GM19468 (cell line): ENCODE data around the gene WNK1.
"Not testable (repeated sequence)": the region's sequence is repeated elsewhere in the genome, so short reads cannot be mapped to it uniquely, and the experiment has no call there.

Experiments
- ATAC-seq: cut with Tn5 transposase; IDR thresholded peaks from one replicate; pipeline ENCODE4 v1.9.1; 2021; ENCODE audit warnings: mild to moderate bottlenecking, moderate library complexity, moderate number of reproducible peaks; ENCODE audit not compliant: unreplicated experiment; ENCODE audit errors: extremely low read depth

Gene WNK1

DNA sequence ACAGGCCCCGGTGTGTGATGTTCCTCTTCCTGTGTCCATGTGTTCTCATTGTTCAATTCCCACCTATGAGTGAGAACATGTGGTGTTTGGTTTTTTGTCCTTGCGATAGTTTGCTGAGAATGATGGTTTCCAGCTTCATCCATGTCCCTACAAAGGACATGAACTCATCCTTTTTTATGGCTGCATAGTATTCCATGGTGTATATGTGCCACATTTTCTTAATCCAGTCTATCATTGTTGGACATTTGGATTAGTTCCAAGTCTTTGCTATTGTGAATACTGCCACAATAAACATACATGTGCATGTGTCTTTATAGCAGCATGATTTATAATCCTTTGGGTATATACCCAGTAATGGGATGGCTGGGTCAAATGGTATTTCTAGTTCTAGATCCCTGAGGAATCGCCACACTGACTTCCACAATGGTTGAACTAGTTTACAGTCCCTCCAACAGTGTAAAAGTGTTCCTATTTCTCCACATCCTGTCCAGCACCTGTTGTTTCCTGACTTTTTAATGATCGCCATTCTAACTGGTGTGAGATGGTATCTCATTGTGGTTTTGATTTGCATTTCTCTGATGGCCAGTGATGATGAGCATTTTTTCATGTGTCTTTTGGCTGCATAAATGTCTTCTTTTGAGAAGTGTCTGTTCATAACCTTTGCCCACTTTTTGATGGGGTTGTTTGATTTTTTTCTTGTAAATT lies 97.5 kb downstream of the WNK1 start:
- not testable (repeated sequence) for ATAC-seq

DNA sequence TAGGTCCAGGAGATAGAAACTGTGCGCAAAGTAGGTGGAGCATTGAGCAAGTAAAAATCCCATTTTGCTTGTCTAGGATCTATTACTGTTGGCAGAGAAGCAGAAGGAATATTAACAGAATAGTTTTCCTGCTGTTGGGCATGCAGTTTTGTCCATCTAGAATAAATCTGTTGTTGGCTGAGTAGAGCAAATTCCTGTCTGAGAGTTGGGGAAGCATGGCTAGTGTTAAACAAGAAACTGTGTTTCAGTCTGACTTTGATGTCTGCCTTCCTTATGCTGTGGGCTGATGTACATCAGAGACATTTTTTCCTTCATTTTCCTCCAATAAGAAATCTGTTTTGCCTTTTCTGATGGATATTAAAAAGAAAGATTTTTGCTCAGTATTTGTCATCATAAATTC lies 99.0 kb downstream of the WNK1 start:
- no peak for ATAC-seq

DNA sequence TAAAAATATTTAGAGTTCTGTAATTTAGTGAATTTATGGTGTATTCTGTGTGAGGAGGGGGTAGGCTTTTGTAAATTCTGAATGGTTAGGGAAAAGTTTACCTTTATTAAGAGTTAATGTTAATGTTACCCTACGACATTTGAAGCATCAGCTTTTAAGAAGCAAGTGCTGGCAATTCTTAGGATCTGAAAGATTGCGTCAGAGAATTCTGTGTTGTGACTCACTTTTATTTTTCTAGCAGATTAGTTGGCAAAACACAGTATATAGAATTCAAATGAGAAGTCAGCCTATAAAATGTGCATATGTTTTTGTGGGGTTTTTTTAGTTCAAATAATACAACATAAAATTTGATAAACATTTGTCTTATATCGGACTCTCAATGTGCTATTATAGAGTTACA lies 99.5 kb downstream of the WNK1 start:
- ATAC-seq, result no peak

DNA sequence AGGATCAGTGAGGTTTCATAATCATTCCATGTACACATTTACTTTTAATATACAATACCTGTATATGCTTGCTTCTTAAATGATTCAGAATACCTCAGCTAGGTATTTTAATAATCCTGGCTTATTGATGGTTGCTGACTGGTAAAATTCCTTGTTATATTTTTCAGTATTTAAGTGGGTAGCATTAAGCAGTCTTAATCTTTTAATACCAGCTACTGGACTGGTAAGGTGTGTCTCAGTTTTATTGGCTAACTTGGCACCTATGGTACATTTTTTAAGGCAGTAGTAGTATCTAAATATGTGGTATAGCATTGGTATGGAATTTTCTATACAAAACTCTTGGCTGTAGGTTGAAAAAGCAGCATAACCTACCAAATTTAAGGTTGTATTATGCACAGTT lies 100.5 kb downstream of the WNK1 start:
- ATAC-seq, result no peak

DNA sequence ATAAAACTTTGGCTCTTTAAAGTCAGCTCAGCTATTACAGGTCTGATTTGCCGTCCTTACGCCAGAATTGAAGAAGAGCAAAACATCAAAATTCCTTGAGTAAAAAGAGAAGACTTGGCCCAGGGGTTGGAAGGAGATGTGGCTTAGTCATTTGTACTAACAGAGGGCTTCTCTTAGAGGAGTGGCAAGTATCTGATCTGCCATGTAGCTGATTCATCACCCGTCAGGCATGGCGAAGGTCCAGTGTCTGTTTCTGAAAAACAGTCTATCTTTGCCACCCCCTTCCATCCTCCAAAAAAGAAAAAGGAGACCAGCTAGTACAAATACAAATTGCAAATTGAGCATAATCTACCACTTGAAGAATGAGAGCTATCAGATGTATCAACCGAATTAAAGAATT lies 105.2 kb downstream of the WNK1 start:
- no peak for ATAC-seq

DNA sequence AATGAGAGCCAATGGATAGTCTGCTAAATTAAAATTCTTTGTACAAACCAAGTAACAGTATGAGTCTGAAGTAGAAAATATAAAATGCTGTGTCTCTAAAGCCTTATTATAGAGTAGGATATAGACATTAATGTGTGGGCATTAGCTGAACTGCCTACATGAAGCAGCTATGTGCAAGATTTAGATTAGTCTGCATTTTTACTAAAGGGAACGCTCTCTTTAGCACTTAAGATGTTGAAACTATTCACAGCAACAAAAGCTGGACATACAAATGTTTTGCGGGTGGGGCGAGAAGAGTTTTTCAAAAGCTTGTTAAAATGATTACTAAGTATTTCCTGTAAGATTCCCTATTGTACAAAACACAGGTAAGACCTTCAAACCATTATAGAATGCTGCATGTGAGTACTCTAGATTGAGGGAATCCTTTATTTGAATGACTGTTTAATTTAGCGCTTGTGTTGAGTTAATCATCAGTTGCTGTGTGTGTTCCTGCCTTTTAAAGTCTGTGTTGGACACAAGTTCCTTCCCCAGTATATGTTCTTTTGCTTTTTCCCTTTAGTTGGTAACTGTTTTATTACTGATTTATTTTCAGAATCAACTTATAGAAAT lies 110.0 kb downstream of the WNK1 start:
- ATAC-seq, result no peak

DNA sequence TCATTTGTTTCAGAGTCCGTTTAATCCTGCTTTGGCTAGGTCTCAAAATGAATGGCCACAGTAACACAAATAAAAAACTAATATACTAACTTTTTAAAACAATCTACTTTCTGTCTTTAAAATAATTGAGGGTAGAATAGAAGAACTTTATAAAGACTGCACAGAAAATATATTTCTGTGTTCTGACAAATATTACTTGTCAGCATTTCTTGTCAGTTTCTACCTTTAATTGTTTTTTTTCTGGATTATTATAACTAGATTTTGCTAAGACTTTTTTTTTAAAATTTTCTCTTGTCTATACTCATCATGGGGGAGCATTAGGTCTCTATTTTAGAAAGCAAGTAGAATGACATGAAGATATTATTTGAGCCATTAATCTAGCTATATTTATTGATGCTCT lies 110.9 kb downstream of the WNK1 start:
- ATAC-seq, result no peak

DNA sequence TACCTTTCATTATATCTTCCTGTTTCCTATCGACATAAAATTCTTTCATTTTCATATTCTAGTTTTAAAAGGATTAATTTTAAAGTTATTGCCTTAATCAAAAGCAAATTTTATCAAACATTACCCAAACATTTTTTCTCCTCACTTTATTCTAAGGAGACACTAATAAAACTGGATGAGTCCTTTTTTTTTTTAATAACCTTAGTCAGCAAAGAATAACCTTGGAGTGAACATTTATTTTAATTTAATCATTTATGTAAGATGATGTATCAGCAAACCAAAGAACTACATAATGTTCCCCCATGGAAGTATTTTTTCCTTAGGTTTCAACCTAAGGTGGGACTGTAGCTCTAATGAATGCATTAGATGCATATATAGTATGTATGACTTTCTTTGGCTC lies 113.2 kb downstream of the WNK1 start:
- no peak for ATAC-seq

DNA sequence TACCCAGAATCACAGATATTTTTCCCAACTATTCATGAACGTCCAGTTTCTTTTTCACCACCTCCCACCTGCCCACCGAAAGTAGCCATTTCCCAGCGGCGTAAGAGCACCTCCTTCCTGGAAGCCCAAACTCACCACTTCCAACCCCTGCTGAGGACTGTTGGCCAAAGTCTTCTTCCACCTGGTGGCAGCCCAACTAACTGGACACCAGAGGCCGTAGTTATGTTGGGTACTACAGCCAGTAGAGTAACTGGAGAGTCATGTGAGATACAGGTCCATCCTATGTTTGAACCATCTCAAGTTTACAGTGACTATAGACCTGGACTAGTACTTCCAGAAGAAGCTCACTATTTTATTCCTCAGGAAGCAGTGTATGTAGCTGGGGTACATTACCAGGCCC lies 115.5 kb downstream of the WNK1 start:
- ATAC-seq, result no peak

DNA sequence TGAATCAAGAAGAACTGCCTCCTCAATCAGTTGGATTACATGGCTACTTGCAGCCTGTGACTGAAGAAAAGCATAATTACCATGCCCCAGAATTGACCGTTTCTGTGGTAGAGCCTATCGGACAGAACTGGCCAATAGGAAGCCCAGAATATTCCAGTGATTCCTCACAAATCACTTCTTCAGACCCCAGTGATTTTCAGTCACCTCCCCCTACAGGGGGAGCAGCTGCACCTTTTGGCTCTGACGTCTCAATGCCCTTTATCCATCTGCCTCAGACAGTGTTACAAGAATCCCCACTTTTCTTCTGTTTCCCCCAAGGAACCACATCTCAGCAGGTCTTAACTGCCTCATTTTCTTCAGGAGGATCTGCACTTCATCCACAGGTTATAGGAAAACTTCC lies 116.3 kb downstream of the WNK1 start:
- ATAC-seq, result no peak

DNA sequence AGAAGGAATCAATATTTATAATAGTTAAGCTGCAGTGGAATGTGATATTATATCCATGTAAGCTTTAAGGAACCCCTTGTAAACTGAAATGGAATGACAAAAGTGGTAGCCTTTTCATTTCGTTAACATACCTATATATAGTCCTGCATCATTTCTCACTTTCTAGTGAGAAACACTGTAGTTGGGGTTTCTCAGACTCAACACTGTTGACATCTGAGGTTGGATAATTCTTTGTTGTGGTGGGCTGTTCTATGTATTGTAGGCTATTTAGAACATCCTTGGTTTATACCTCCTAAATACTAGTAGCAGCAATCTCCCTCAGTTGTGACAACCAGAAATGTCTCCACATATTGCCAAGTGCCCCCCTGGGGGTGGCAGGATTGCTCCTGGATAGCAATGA lies 118.0 kb downstream of the WNK1 start:
- no peak for ATAC-seq

DNA sequence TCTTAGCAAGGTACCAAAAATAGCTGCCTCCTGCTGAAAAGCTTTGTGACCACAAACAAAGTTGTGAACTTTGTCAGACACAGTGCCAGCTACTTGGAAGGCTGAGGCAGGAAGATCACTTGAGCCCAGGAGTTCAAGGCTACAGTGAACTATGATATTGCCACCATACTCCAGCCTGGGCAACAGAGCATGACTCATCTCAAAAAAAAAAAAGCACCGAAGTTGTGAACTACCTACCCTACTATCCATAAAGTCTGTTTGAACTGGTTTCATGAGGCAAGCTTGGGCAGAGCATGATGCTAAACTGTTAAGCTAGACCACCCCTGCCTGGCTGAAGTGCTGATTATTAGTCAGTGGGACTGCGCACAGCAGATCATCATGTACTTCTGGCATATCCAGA lies 121.6 kb downstream of the WNK1 start:
- ATAC-seq, result no peak

DNA sequence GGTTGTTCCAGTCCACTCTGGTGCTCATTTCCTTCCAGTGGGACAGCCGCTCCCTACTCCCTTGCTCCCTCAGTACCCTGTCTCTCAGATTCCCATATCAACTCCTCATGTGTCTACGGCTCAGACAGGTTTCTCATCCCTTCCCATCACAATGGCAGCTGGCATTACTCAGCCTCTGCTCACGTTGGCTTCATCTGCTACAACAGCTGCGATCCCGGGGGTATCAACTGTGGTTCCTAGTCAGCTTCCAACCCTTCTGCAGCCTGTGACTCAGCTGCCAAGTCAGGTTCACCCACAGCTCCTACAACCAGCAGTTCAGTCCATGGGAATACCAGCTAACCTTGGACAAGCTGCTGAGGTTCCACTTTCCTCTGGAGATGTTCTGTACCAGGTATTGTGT lies 127.3 kb downstream of the WNK1 start:
- no peak for ATAC-seq

DNA sequence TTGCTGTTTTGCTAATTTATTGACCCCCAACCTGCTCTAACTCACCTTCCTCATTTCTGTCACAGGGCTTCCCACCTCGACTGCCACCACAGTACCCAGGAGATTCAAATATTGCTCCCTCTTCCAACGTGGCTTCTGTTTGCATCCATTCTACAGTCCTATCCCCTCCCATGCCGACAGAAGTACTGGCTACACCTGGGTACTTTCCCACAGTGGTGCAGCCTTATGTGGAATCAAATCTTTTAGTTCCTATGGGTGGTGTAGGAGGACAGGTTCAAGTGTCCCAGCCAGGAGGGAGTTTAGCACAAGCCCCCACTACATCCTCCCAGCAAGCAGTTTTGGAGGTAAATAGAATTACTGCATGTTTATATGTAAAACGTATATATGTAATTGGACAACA lies 128.3 kb downstream of the WNK1 start:
- ATAC-seq, result no peak

DNA sequence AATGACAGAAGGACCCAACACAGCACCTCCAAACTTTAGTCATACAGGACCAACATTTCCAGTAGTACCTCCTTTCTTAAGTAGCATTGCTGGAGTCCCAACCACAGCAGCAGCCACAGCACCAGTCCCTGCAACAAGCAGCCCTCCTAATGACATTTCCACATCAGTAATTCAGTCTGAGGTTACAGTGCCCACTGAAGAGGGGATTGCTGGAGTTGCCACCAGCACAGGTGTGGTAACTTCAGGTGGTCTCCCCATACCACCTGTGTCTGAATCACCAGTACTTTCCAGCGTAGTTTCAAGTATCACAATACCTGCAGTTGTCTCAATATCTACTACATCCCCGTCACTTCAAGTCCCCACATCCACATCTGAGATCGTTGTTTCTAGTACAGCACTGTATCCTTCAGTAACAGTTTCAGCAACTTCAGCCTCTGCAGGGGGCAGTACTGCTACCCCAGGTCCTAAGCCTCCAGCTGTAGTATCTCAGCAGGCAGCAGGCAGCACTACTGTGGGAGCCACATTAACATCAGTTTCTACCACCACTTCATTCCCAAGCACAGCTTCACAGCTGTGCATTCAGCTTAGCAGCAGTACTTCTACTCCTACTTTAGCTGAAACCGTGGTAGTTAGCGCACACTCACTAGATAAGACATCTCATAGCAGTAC lies 132.5 kb downstream of the WNK1 start:
- no peak for ATAC-seq

DNA sequence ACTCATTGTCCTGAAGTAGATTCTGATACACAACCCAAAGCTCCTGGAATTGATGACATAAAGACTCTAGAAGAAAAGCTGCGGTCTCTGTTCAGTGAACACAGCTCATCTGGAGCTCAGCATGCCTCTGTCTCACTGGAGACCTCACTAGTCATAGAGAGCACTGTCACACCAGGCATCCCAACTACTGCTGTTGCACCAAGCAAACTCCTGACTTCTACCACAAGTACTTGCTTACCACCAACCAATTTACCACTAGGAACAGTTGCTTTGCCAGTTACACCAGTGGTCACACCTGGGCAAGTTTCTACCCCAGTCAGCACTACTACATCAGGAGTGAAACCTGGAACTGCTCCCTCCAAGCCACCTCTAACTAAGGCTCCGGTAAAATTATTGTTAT lies 133.3 kb downstream of the WNK1 start:
- ATAC-seq, result no peak

DNA sequence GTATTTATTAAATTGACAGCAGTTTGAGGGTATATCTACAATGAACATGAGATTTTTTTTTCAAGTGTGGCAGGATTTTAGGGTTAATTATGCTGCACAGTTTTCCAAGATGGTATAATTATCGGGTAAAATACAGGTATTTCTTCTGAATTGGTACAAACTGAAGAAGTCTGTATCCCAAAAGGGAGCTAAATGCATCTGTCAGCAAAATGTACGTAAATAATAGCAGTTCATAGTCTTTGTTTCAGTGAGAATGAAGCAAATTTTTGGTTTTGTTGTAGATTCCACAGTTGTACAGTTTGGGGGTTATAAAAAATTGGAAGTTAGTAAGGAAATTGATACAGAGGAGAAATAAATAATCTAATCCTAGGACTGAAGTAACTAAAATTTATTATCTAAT lies 133.8 kb downstream of the WNK1 start:
- ATAC-seq, result no peak

DNA sequence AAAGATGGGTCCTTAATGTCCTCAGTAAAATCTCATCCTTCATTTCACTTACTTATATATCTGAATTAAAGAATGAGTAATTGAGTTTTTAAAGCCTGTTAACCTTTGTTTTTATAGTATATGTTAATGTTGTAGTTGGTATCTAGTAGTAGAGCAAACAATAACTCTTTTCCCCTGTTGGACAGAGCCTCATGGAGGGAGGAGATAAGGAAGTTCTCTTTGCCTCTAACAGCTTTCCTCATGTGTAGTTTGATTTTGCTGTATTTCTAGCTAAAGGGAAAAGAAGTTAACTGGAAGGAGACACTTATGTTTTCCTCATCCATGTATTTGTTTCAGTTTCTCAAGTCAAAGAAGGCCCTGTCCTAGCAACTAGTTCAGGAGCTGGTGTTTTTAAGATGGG lies 141.8 kb downstream of the WNK1 start:
- ATAC-seq, result no peak

DNA sequence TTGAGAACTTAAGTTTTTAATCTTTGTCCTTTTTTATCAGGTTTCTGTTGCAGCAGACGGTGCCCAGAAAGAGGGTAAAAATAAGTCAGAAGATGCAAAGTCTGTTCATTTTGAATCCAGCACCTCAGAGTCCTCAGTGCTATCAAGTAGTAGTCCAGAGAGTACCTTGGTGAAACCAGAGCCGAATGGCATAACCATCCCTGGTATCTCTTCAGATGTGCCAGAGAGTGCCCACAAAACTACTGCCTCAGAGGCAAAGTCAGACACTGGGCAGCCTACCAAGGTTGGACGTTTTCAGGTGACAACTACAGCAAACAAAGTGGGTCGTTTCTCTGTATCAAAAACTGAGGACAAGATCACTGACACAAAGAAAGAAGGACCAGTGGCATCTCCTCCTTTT lies 143.7 kb downstream of the WNK1 start:
- ATAC-seq, result no peak

DNA sequence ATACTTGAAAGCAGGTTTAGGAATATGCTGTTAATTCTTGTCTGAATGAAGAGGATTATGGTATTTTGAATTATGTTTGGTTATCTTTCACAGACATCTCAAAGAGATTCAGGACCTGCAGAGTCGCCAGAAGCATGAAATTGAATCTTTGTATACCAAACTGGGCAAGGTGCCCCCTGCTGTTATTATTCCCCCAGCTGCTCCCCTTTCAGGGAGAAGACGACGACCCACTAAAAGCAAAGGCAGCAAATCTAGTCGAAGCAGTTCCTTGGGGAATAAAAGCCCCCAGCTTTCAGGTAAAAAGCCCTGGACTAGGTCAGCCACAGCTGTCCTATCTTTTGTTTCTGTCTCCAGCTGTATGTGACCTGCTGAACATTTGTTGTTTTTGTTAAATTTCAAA lies 145.0 kb downstream of the WNK1 start:
- ATAC-seq, result no peak

DNA sequence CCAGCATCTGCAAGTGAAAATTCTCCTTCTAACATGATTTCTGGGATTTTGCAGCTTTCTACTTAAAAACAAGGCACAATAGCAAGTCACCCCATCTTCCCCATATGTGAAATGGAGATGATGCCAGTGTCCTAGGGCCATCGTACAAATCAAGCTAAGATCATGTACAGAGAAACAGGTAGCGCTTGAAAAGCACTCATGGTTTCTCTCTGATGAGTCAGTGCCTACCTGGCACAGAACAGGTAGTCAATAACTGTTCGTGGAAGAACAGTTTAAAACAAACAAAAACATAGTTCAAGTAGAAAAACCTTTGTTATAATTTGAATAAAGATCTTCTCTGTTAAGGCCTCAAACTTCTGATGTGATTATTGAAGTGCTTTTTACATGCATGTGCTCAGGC lies 150.2 kb downstream of the WNK1 start:
- no peak for ATAC-seq

DNA sequence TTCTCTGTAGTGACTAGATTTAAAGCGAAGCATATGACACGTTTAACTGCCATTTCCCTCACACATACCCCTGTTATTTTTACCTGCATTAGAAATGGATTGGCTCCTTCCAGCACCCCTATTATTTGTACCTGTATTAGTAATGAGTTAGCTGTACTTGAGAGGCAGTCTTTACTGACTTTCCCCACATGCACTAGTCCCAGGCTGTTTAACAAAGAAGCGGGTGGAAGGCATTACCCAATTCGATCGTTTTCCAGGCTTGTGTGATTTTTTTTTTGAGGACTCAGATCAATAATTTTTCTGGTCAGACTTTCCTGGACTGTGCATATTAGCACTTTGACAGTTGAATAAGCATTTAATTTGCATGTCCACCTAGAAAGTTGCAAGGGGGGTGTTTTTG lies 150.7 kb downstream of the WNK1 start:
- ATAC-seq, result no peak
